Neuronal stem cell (in vitro differentiated cells): ENCODE results near the gene TOP3A.

ENCODE experiments used
- DNase-seq: peaks from one replicate; pipeline ENCODE4 v3.0.0-alpha.2; 2013; ENCODE audit warnings: low spot score
- H2AFZ ChIP-seq: one replicate; pipeline ENCODE4 v1.6.1; 2013; ENCODE audit warnings: mild to moderate bottlenecking, low read length, inconsistent platforms
- H2AK5ac ChIP-seq: 2 replicates; pipeline ENCODE4 v1.6.1; 2013; ENCODE audit warnings: low read depth, mild to moderate bottlenecking, inconsistent platforms, low read length, moderate library complexity, mixed read lengths
- H2BK120ac ChIP-seq: 2 replicates; pipeline ENCODE4 v1.6.1; 2013; ENCODE audit warnings: low read depth, mild to moderate bottlenecking, inconsistent platforms, low read length, moderate library complexity, mixed read lengths
- H2BK12ac ChIP-seq: one replicate; pipeline ENCODE4 v1.6.1; 2013; ENCODE audit warnings: low read length, inconsistent platforms
- H2BK15ac ChIP-seq: 2 replicates; pipeline ENCODE4 v1.6.1; 2013; ENCODE audit warnings: mild to moderate bottlenecking, low read length, inconsistent platforms, mixed read lengths
- H2BK5ac ChIP-seq: one replicate; pipeline ENCODE4 v1.6.1; 2013; ENCODE audit warnings: inconsistent platforms, mild to moderate bottlenecking, low read length, moderate library complexity
- H3K14ac ChIP-seq: one replicate; pipeline ENCODE4 v1.6.1; 2013; ENCODE audit warnings: low read length, inconsistent platforms
- H3K18ac ChIP-seq: 2 replicates; pipeline ENCODE4 v1.6.1; 2013; ENCODE audit warnings: low read length, inconsistent platforms
- H3K23ac ChIP-seq: 2 replicates; pipeline ENCODE4 v1.6.1; 2013; ENCODE audit warnings: low read depth, mild to moderate bottlenecking, mixed read lengths, low read length, inconsistent platforms; ENCODE audit not compliant: poor library complexity
- H3K27ac ChIP-seq: replicated peaks from 3 replicates; pipeline ENCODE4 v1.5.1; 2013; ENCODE audit warnings: low read length, inconsistent platforms
- H3K27me3 ChIP-seq, 3 experiments: 2 replicates each; pipeline ENCODE4 v1.6.1; 2013; ENCODE audit warnings: low read length in 3 of 3, mild to moderate bottlenecking in 2 of 3, inconsistent platforms in 1 of 3, low read depth in 1 of 3, mixed read lengths in 1 of 3, moderate library complexity in 1 of 3; ENCODE audit not compliant: control insufficient read depth in 3 of 3, insufficient read depth in 3 of 3
- H3K36me3 ChIP-seq, 2 donors: replicated peaks in 1 of 2; 2 replicates each; pipeline ENCODE4 v1.6.1; 2013; ENCODE audit warnings: low read length in 2 of 2; ENCODE audit not compliant: control insufficient read depth in 2 of 2, insufficient read depth in 2 of 2
- H3K4ac ChIP-seq: 2 replicates; pipeline ENCODE4 v1.6.1; 2013; ENCODE audit warnings: inconsistent platforms, mild to moderate bottlenecking, low read length, moderate library complexity
- H3K4me1 ChIP-seq, 2 donors: 1 replicate in 1 of 2; 2 replicates in 1 of 2; pipeline ENCODE4 v1.6.1; 2013; ENCODE audit warnings: low read length in 2 of 2, low read depth in 1 of 2; ENCODE audit not compliant: control insufficient read depth in 2 of 2, insufficient read depth in 1 of 2
- H3K4me2 ChIP-seq: one replicate; pipeline ENCODE4 v1.6.1; 2013; ENCODE audit warnings: mild to moderate bottlenecking, low read length, inconsistent platforms; ENCODE audit not compliant: insufficient read depth, poor library complexity, severe bottlenecking
- H3K4me3 ChIP-seq, 2 donors: 2 replicates each; pipeline ENCODE4 v1.5.1; 2013; ENCODE audit warnings: low read length in 2 of 2, mild to moderate bottlenecking in 2 of 2, inconsistent platforms in 1 of 2, moderate library complexity in 1 of 2
- H3K79me1 ChIP-seq: one replicate; pipeline ENCODE4 v1.6.1; 2013; ENCODE audit warnings: low read depth, mild to moderate bottlenecking, inconsistent platforms, low read length, moderate library complexity
- H3K9ac ChIP-seq: one replicate; pipeline ENCODE4 v1.6.1; 2013; ENCODE audit warnings: mild to moderate bottlenecking, low read depth, low read length, inconsistent platforms; ENCODE audit not compliant: poor library complexity
- H3K9me3 ChIP-seq, 2 donors: replicated peaks in 1 of 2; 2 replicates each; pipeline versions ENCODE3 to v1.6.1; 2013; ENCODE audit warnings: low read length in 2 of 2, mild to moderate bottlenecking in 2 of 2, inconsistent platforms in 1 of 2, low read depth in 1 of 2, mixed read lengths in 1 of 2, moderate library complexity in 1 of 2; ENCODE audit not compliant: control insufficient read depth in 2 of 2, insufficient read depth in 1 of 2
- H4K8ac ChIP-seq: one replicate; pipeline ENCODE4 v1.6.1; 2013; ENCODE audit warnings: low read depth, mild to moderate bottlenecking, inconsistent platforms, low read length, moderate library complexity
- H4K91ac ChIP-seq: one replicate; pipeline ENCODE4 v1.6.1; 2013; ENCODE audit warnings: low read length, low read depth, mild to moderate bottlenecking, inconsistent platforms; ENCODE audit not compliant: poor library complexity
- WGBS, 2 donors: extraction: QIAGEN DNeasy Blood & Tissue Kit; methylation state at CpG; one replicate each; pipeline ENCODE4 v1.1.7; 2013; ENCODE audit warnings: missing lambda C conversion rate in 2 of 2, mixed read lengths in 1 of 2; ENCODE audit not compliant: insufficient read length in 2 of 2, insufficient replicate concordance in 1 of 2; ENCODE audit errors: extremely low coverage in 2 of 2; 5-methylcytosine and 5-hydroxymethylcytosine counted together

Gene TOP3A

DNA sequence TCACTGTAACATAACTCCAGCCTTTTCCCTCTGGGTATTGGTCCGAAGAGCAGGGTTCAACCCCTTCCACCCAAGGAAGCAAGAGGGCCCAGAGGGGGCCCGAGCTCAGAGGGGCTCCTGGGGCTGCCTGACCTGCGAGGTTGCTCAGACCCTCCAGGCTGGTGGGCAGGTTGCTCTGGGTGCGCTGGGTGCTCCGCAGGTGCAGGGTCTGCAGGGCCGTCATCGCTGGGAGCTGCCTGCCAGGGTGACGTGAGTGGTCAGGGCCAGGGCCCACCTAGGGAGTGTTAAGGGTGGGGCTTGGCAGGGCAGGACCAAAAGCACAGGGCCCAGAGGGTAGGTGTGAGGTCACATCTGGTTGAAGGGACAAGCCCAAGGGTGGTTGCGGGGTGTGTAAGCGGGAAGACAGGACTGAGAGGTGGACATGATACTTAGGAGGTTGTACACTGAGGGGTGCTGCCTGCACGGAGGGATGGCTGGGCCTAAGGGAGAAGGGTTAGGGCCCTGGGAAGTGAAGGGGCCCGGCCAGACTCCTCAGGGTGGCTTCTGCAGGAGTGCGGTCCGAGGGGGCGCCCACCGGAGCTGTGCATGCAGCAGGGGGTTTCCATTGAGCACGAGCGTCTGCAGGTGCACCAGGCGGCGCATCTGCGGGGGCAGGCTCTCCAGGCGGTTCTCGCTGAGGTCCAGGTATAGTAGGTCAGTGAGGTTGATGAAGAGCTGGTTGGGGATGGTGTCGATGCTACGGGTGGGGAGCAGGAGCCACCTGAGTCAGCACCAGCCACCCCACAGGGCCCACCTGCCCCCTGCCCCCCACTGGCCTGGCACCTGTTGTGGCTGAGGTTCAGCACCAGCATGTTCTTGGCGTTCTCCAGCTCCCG lies 60.6 kb downstream of the TOP3A start:
- Histone ChIP-seq H4K91ac (no peak overlapping the region), H2AFZ (no peak overlapping the region), H2BK12ac (no peak overlapping the region), H3K23ac (peak overlapping the region; percentile 65), H3K4me1 (peaks cover 5 to 8% of the 10 kb centered on the region in 2 donors), H2AK5ac (no peak overlapping the region), H3K79me1 (peaks cover 23% of the 10 kb centered on the region), H3K4ac (no peak overlapping the region), H3K4me3 (no peak overlapping the region), H3K4me2 (no peak overlapping the region), H2BK15ac (no peak overlapping the region), H3K36me3 (peaks cover 62 to 71% of the 10 kb centered on the region in 2 donors), H2BK5ac (peak overlapping the region; percentile 39), H3K27ac (no peak overlapping the region), H3K18ac (peak overlapping the region; percentile 17), H3K9me3 (no peaks in the 10 kb centered on the region), H3K9ac (no peak overlapping the region), H3K27me3 (no peaks in the 10 kb centered on the region), H4K8ac (peak overlapping the region; percentile 65), H2BK120ac (no peak overlapping the region), H3K14ac (peak overlapping the region; percentile 21)
- no peak for DNase-seq
- WGBS, 2 donors: no CpG with 5 or more reads among the region's 27 CpGs

DNA sequence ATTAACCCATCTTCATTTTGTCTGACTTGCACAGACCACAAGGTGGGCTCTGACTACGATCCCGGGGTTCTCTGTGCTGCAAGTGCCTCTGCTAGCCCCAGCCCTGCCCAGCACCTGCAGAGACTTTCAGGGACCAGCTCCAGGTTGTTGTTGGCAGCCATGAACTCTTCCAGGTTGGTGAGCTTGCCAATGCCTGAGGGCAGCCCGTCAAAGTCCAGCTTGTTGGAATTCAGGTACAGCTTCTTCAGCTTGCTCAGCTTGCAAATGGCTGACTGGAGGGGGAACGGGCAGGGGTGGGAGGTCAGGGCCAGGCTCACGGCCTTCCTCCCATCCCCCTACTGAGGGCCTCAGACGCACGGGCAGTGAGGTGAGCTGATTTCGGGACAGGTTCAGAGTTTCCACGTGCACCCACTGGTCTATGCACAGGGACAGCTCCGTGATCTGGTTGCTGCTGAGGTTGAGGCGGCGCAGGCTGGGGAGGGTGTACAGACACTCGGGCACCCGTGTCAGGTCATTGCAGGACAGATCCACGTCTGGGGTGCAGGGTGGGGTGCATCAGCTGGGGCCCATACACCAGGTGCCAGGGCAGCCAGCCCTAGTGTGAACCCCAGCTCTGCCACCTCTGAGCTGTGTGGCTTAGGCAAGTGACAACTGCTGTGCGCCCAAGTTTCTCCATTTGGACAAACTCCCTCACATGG lies 61.5 kb downstream of the TOP3A start:
- Histone ChIP-seq H3K4me2 (no peak overlapping the region), H3K9ac (peak overlapping the region; percentile 63), H2BK120ac (no peak overlapping the region), H2BK15ac (no peak overlapping the region), H4K91ac (no peak overlapping the region), H3K79me1 (peaks cover 22% of the 10 kb centered on the region), H3K27ac (no peak overlapping the region), H2BK5ac (peak overlapping the region; percentile 39), H3K27me3 (no peaks in the 10 kb centered on the region), H3K4me1 (peaks cover 5 to 6% of the 10 kb centered on the region in 2 donors), H3K4me3 (no peak overlapping the region), H3K23ac (peak overlapping the region; percentile 43), H3K18ac (no peak overlapping the region), H3K14ac (no peak overlapping the region), H3K36me3 (peaks cover 64 to 79% of the 10 kb centered on the region in 2 donors), H3K4ac (no peak overlapping the region), H4K8ac (no peak overlapping the region), H2BK12ac (no peak overlapping the region), H2AK5ac (no peak overlapping the region), H2AFZ (no peak overlapping the region), H3K9me3 (no peaks in the 10 kb centered on the region)
- DNase-seq: no peak
- WGBS, 2 donors: no CpG with 5 or more reads among the region's 16 CpGs

DNA sequence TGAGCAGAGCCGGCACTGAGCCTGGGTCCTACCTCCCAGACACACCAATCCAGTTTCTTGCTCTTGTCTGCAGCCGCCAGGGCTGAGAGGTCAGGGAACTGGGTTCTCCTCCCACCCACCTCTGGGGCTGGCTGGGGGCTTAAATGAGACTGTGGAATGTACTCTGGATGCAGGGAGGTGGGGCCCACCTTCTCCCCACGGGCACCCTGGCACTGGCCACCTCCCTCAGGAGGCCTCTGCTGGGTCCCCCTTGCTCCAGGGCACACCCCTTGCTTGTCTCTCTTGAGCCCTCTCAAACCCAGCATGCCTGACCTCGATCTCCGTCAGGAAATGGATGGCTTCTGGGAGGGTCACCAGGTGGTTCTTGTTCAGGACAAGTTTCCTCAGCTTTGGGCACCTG lies 62.6 kb downstream of the TOP3A start:
- Histone ChIP-seq H3K4me1 (peaks cover 0 to 6% of the 10 kb centered on the region in 2 donors), H2BK15ac (no peak overlapping the region), H2BK120ac (no peak overlapping the region), H2AFZ (no peak overlapping the region), H3K36me3 (peaks cover 71 to 91% of the 10 kb centered on the region in 2 donors), H3K18ac (no peak overlapping the region), H3K4ac (no peak overlapping the region), H3K9me3 (no peaks in the 10 kb centered on the region), H2BK5ac (no peak overlapping the region), H3K4me2 (no peak overlapping the region), H3K27ac (no peak overlapping the region), H3K14ac (no peak overlapping the region), H3K4me3 (no peak overlapping the region), H3K23ac (no peak overlapping the region), H2BK12ac (no peak overlapping the region), H4K91ac (peak overlapping the region; percentile 25), H4K8ac (no peak overlapping the region), H3K9ac (no peak overlapping the region), H3K79me1 (peaks cover 16% of the 10 kb centered on the region), H2AK5ac (no peak overlapping the region), H3K27me3 (no peaks in the 10 kb centered on the region)
- no peak for DNase-seq
- WGBS, 2 donors: no CpG with 5 or more reads among the region's 5 CpGs

DNA sequence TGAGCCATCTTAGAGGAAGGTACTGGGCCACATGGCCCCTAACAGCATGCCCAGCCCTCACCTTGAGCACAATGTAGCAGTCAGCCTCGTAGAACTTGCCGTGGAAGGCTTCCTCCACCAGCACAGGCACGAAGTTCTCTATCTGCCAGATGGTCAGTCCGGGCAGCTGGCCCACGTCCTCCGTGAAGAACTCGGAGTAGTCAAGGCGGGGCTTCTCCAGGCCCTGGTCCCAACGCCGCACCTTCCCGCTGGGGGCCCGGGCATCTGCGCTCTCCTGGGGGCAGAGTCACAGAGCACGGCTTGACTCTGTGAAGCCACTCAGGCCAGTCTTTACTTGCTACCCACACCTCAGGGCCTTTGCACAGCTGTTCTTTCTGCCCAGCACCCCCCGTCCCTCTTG lies 63.6 kb downstream of the TOP3A start:
- H3K9me3 ChIP-seq: no peaks in the 10 kb centered on the region
- no peak overlapping the region for H2AK5ac ChIP-seq
- WGBS, 2 donors: no CpG with 5 or more reads among the region's 15 CpGs
- no peak overlapping the region for H4K8ac ChIP-seq
- H3K27ac ChIP-seq: no peak overlapping the region
- H3K14ac ChIP-seq: no peak overlapping the region
- H4K91ac ChIP-seq: no peak overlapping the region
- peaks cover 9% of the 10 kb centered on the region for H3K79me1 ChIP-seq
- H2BK120ac ChIP-seq: no peak overlapping the region
- peaks cover 0 to 9% of the 10 kb centered on the region in 2 donors for H3K4me1 ChIP-seq
- H3K4me2 ChIP-seq: no peak overlapping the region
- no peak overlapping the region for H3K23ac ChIP-seq
- H2BK5ac ChIP-seq: peak overlapping the region; percentile 35
- H3K27me3 ChIP-seq: no peaks in the 10 kb centered on the region
- H3K36me3 ChIP-seq: peaks cover 72 to 92% of the 10 kb centered on the region in 2 donors
- H3K9ac ChIP-seq: no peak overlapping the region
- no peak overlapping the region for H2BK12ac ChIP-seq
- no peak overlapping the region for H2BK15ac ChIP-seq
- H2AFZ ChIP-seq: no peak overlapping the region
- H3K4me3 ChIP-seq: no peak overlapping the region
- no peak overlapping the region for H3K4ac ChIP-seq
- no peak for DNase-seq
- no peak overlapping the region for H3K18ac ChIP-seq
